T-helper 1 cell (primary cell): ENCODE data around the gene FAM219A.
"Not testable (repeated sequence)": the region's sequence is repeated elsewhere in the genome, so short reads cannot be mapped to it uniquely, and the experiment has no call there.

ENCODE experiments used
- DNase-seq, 5 donors: peaks; one replicate each; pipeline ENCODE4 v3.0.0-alpha.2; 2012 to 2020

FAM219A gene

DNA sequence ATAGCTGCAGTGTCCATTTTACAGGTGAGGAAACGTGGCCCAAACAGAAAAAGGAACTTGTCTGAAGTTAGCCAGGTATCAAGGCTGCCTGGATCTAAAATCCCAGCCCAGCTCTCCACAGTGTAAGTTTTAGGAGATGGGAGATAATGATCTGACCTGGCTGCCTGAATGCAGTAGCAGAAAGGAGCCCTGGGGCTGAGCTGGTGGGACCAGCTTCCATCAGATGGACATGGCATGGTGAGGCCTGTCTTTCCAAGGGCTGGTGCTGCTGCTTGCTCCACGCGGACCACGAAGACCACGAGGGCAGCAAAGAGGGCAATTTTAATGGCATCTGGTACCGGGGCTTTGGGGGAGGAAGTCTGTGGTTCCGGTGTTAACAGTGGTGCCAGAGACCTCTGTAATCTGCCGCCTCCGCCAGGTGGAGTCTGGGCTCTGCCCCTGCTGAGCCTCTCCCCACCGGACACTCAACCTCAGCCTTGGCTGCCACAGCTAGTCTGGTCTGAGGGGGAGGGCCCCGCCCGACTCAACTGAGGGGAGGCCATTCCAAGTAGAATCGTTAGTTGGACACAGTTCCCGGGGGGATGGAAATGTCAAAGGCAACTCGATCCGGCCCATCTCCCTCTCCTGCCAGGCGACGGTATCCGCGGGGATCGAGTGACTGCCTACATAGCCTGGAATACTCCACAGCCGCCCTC, 82.3 kb downstream of the FAM219A start:
- DNase-seq: peak in 4 of 5 donors; percentile 40 to 62 (median 46)

DNA sequence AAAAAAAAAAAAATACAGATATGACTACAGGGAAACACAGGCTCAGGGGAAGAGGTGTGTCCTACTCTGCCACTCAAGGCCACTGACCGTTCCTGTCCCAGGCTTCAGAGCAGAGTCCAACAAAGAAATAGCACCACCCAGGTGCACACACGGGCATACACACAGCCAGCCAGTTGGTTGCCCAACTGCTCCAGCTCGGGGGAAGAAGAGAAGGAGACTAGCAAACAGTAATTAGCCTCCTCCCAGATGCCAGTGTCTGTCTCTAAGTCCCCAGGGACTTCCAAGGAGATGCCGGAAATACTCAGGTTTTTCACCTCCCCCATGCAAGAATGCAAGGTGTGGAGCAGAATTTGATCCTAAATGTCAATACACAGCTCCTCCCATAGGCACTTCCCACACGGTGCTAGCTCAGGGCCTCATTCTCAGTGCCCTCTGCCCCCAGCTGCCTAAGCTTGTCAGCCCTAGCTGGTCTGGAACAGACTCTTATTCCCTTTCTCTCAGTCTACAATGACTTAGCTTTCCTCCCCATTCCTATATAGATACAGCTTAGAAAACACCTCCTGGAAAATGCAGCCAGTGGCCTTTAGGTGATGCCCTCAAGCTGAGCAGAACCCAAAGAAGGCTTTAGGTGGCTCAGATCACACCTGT, 83.3 kb downstream of the FAM219A start:
- no peak for DNase-seq

DNA sequence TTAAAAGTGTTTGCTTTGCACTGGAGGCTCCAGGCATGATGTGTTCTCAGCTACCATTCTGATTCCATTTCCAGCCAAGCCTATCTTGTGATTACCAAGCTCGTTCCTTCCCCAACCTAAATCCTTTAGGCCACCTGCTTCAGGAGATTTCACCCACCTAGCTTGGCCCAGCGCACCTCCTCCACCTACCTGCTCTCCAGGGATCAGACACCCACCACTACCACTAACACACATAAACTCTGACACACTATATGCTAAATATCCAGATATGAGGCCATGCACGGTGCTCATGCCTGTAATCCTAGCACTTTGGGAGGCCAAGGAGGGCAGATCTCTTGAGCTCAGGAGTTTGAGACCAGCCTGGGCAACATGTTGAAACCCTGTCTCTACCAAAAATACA, 84.0 kb downstream of the FAM219A start:
- no peak for DNase-seq

DNA sequence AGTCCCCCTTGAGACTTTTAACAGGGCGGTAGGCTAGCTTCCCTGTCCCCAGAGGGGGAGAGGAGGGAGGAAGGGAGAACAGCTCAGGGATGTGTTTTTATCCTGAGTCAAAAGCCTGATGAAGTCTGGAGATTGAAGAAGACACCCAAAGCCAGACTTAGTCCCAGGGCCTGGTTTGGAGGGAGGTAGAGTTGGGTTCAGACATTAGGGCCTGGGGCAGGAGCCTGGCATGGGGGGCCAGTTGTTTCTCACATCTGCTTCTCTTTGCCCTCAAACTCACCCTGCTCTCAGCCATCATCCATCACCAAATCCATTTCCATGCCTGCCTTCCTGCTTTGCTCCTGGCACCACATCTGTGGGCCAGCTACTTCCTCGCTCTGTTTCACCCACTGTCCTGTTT, 84.6 kb downstream of the FAM219A start:
- DNase-seq: no peak

DNA sequence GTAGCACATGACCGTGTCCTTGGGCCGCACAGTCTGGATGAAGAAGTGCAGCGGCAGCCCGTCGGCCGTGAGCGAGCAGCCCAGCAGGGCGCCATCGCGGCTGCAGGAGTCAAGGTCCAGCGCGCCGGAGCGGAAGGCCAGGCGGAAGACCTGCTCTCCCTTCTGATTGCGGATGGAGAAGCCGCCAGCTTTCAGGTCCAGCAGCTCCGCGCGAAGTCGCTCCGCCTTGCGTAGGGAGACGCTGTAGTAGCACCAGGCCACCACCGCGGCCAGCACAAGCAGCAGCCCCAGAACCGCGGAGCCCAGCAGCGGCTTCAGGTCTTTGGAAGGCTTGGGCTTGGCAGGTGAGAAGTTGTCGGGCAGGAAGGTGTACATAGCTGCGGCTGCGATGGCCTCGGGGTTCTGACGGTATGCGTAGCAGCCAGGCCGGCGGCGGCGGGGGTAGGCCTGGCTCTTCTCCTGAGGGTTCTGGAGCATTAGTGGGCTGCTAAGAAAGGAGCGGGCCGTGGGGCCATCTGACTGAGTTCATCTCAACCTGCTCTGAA, 85.8 kb downstream of the FAM219A start:
- no peak for DNase-seq

DNA sequence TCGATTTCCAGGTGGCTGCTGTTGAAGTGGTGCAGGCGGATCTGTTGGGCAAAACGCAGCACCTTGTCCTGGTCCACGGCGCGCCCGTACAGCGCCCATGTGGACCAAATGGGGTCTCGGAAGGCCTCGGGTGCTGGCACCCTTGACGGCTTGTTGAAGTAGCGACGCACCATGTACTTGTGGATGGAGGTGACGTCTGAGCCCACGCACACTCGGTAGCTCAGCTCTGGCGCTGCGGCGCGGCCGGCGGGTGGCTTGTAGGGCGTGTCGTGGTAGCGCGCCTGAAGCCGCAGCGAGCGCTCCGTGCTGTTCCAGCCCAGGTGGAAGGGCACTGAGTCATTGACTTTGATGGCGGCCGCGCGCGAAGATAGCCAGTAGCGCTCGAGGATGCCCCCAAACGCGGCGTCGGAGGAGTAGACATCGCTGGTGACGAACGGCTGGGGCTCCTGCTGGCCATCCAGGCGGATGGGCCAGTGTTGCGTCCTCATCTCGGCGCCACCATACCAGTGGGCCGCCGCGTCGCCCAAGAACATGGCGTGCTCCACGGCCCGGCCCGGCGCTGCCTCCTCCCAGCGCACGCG, 86.4 kb downstream of the FAM219A start:
- DNase-seq: no peak

DNA sequence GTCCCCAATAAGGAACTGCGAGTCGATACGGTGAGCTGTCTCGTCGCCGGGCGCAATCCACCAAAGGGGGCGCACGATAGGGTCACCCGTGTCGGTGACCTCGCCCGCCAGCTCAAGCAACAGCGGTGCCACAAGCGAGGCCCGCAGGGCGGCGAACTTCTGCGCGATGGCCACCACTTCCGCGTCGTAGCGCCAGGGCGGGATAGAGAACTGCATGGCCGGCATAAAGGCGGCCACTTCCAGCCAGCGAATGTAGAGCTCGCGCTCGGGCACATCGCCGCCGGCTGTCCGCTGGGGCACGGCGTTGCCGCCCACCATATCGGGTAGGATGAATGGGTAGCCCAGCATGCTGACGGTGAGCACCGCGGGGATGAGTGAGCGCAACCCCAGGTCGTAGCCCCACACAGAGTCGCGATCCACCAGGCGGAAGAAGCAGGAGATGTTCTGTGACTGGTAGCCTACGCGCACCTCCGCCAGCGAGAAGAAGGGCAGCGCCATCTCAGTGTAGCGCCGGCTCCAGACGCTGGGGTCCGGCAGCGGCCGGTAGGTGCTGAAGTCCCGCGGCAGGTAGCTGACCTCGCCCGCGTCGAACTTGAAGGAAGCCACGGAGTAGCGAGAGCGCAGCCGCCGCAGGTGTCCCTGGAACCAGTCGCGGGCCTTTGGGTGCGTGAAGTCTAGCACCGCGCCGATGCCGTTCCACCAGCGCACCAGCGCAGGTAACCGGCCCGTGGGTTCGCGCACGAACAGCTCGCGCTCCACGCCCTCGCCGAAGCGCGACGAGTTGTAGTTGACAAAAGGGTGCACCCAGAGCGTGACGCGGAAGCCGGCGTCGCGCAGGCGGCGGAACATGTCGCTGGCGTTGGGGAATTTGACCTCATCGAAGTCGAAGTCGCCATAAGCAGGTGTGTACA, 87.1 kb downstream of the FAM219A start:
- DNase-seq: peak in 2 of 5 donors; percentile 15 to 20

DNA sequence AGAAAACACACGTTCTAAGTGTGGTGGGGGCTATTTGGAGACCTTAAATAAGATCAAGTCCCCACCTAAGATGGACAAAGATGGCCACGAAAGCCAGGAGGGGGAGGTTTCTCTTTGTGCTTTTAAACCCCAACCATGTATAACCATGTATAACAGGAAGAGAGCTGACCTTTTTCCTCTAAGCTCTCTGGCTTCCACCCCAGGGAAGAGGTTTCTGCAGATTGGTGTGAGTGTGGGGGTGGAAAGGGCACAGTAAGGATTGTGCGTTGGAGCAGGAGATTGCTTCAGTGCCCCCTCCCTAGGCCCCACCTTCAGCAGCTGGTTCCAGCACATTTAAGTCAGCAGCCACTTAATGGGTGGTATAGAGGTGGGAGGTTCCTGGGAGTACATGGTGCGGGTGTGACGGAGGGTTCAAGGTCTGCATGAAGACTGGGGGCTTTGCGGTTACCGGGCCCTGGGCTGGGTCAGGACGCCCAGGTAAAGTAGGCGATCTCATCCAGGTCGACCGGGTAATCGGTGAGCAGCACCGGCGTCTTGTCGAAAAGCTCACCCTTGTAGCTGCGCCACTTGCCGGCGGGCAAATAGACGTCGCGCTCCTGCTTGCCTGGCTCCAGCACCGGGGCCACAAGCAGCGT, 87.9 kb downstream of the FAM219A start:
- no peak for DNase-seq

DNA sequence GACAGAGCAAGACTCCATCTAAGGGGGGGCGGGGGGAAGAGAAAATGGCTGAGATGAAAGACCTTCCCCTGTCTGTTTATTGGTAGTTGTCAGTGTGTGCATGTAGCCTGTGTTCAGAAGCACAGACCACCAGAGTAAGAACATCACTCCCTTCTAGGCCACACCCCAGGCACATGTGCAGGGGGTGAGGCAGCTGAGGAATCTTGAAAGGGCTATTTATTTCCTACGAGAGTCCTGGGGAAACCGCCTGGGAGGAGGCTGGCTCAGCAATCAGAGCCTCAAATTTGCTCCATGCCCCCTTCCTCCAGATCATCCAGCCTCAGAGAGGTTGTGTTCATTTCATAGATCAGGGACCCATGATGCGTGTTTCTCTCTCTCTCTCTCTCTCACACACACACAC, 88.7 kb downstream of the FAM219A start:
- no peak for DNase-seq

DNA sequence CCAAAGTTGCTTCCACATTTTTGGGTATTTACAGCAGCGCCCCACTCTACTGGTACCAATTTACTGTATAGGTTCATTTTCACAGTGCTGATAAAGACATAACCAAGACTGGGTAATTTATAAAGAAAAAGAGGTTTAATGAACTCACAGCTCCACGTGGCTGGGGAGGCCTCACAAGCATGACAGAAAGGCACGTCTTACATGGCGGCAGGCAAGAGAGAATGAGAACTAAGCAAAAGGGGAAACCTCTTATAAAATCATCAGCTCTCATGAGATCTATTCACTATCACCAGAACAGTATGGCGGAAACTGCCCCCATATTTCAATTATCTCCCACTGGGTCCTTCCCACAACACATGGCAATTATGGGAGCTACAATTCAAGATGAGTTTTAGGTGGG, 89.6 kb downstream of the FAM219A start:
- not testable (repeated sequence) for DNase-seq

DNA sequence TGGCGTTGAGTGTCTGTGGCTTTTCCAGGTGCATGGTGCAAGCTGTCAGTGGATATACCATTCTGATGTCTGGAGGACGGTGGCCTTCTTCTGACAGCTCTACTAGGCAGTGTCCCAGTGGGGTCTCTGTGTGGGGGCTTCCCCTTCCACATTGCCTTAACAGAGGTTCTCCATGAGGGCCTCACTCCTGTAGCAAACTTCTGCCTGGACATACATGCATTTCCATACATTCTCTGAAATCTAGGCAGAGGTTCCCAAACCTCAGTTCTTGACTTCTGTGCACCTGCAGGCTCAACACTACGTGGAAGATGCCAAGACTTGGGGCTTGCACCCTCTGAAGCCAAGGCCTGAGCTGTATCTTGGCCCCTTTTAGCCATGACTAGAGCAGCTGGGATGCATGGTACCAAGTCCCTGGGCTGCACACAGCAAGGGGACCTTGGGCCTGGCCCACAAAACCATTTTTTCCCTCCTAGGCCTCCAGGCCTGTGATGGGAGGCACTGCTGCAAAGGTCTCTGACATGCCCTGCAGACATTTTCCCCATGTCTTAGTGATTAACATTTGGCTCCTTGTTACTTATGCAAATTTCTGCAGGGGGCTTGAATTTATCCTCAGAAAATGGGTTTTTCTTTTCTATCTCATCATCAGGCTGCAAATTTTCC, 90.5 kb downstream of the FAM219A start:
- not testable (repeated sequence) for DNase-seq

DNA sequence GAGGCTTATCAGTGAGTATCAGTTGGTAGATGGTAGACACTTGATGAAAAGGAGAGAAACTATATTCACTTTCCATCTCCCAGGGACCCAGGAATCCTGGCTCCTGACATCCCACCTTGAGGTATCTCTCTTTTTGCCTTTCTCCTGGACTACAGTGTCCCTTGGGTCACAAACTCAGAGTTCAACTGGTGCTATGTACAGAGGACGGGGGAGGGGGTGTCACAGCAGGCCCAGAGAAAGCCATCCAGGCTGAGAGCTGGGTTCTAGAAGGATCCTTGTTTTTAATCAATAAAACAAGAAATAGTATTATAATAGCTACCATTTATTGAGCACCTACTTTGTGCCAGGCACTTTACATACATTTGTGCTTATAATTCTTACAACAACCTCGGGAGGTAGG, 92.0 kb downstream of the FAM219A start:
- DNase-seq: no peak

DNA sequence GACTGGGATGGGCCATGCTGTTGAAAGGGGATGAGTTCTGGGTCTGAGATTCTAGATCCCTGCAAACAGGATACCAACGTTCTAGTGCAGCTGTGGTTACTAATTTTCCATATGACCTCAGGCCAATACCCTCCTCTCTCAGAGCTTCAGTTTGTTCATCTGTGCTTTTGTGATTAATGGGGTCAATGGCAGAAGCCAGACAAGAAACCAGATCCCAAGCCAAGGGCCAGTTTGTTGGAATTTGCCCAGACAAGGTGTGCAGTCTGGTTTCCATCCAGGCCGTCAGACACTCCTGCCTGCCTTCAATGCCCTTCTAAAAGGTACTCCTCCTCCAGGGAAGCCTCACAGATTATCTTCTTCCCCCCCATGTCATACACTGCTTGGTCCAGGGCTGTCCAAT, 93.1 kb downstream of the FAM219A start:
- no peak for DNase-seq

DNA sequence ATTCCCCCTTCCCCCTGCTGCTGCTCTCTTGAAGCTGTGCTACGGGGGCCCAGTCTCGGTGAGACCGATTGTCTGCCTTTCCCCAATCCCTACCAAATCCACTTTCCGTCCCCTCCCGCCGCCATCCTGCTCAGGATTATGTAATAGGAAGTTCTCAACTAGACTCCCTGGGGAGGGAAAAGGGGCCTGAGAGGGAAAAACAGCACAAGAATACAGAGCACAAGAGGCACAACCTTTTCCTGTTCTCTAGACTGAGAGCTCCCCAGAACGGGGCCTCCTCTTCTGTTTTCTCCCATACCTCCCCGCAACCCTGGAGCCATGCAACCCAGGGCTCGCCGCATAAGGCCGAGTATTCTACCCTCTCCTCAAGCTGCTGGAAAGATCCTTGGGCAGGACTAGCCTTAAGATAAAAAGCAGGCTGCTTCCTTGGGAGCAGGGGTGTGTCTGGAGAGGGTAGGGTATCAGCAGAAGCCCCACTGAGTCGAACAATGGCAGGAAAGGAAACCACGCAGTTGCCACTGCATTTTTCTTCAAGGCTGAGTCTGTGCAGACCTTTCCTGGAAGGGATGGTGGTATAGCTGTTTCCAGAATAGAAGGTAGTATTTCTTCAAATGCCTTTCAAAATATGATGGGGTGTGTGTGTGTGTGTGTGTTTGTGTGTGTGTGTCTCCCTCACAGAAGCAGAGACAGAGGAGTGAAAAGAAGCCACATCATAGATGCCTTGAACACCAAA, 94.6 kb downstream of the FAM219A start:
- DNase-seq: peak in 1 of 5 donors; percentile 48

DNA sequence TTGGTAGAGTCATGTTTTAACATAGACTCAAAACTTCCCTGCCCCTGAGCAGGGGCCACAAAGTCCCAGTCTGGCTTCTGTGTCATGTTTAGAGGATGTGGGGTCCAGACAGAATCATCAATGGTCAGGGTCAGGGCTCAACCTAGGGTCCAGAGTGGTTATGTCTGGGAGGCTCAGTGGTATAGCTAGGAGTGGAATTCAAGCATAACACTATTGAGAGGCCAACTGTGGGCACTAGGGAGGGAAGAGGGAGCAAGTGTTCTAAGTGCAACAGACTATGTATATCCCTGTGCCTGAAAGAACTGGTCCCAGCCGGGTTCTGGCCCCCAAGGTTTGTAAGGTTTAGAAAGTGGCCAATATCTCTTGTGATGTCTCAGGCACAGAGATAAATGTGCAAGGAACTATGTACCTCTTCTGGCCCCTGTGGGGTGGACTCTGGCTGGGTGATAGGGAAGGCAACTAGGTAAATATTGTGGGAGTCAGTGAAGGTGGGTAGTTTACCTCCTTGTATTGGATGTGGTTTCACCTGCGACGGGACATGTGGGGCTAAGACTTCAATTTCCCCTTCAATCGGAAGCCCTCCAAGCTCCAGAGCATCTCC, 95.7 kb downstream of the FAM219A start:
- DNase-seq: no peak

DNA sequence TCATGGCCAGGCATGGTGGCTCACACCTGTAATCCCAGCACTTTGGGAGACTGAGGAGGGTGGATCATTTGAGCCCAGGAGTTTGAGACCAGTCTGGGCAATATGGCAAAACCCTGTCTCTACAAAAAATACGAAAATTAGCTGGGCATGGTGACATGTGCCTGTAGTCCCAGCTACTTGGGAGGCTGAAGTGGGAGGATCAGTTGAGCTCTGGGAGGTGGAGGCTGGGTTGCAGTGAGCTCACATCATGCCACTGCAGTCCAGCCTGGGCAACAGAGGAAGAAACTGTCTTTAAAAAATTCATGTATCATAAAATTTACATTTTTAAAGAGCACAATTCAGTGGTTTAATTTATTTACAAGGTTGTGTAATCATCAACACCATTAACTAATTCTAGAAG, 105.4 kb downstream of the FAM219A start:
- DNase-seq: not testable (repeated sequence)

DNA sequence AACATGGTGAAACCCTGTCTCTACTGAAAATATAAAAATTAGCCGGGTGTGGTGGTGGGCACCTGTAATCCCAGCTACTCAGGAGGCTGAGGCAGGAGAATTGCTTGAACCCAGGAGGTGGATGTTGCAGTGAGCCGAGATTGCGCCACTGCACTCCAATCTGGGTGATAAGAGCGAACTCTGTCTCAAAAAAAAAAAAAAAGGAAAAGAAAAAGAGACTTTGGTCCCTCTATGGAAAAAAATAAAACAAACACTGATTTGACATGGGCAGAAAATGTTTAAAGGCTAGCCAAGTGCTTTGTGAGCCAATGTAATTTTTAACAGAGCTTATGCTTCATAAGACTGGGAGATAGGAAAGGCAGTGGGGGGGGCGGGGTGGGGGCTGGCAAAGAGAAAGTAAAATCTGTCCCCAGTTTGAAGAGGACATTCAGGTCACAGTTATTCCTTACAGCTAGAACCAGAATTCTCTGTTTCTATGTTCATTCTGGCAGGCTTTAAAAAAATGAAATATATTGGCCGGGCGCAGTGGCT, 106.2 kb downstream of the FAM219A start:
- DNase-seq: not testable (repeated sequence)

DNA sequence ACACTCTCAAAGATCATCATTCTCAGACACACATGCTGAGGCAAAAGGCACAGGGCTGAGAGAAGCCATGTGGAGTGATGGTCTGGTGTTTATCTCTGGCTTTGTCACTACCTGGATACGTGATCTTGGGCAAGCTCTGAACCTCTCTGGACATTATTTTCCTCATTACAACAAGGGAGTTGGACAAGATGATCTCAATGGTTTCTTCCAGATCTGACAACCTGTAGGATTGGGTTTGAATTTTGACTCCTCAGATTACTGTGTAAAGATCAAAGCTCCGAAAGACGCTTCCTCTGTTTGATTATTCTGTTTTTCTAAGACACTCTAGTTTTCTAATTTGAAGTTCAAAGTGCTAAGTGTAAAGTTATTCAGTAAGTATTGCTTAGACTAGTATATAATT, 109.0 kb downstream of the FAM219A start:
- no peak for DNase-seq
